Keratinocyte (primary cell): ENCODE measurements around the gene SAE1.

Experiments
- CTCF ChIP-seq, 3 experiments: IDR thresholded peaks in 1 of 3; conservative IDR thresholded peaks in 1 of 3; optimal IDR thresholded peaks in 1 of 3; 2 replicates in 2 of 3; 3 replicates in 1 of 3; pipeline versions ENCODE3 to v1.5.1; 2011; ENCODE audit warnings: low read length in 3 of 3, mild to moderate bottlenecking in 3 of 3, moderate library complexity in 2 of 3, control low read depth in 1 of 3, inconsistent platforms in 1 of 3; ENCODE audit not compliant: insufficient read depth in 2 of 3; ENCODE audit errors: extremely low read depth in 1 of 3
- EZH2 ChIP-seq: IDR thresholded peaks from one replicate; pipeline ENCODE4 v1.6.1; 2012; ENCODE audit warnings: inconsistent platforms, mild to moderate bottlenecking, low read length, moderate library complexity

- TF ChIP-seq CTCF (optimal IDR thresholded peaks at IDR 0.05 in 1 of 3, IDR thresholded peaks at IDR 0.05 in 1 of 3, conservative IDR thresholded peaks at IDR 0.05 in 1 of 3; ENCODE audit: extremely low read depth in 1 of 3, insufficient read depth in 2 of 3, low read length in 3 of 3) (no peak), EZH2 (no peak)
These were observed 111.4 kb downstream of the SAE1 start for GRCh38 chr19:47241919-47242577.
